GM23338 (cell line): ENCODE measurements around the gene SUN3. TPM values are rescaled to one million over a fixed set of nuclear protein-coding genes. Genes with fewer than 3 reads are reported as not detected.
A peak's percentile ranks its signal among the peaks of the same experiment; 100 is the strongest.

Source experiments
- ATAC-seq: fragments of 200-7000 bp; cut with Tn5 transposase; 3 replicates; pipeline ENCODE4 v1.9.1; 2020
- DNase-seq: peaks from one replicate; pipeline ENCODE4 v3.0.0-alpha.2; 2015; ENCODE audit warnings: low spot score
- H2AFZ ChIP-seq: fragments of 200-600 bp; sonication (generic); 2 replicates; pipeline ENCODE4 v1.8.0; 2016; ENCODE audit warnings: antibody characterized with exemption, mild to moderate bottlenecking, moderate library complexity
- H3F3A ChIP-seq: fragments of 200-600 bp; sonication (generic); replicated peaks from 2 replicates; pipeline ENCODE4 v1.8.0; 2017; ENCODE audit warnings: antibody characterized with exemption, mixed run types, low read depth
- H3K27ac ChIP-seq: fragments of 200-600 bp; sonication (generic); 2 replicates; pipeline ENCODE4 v1.6.1; 2016; ENCODE audit warnings: low read depth
- H3K27me3 ChIP-seq: fragments of 200-600 bp; sonication (generic); 2 replicates; pipeline ENCODE4 v1.8.0; 2016; ENCODE audit warnings: mild to moderate bottlenecking, mixed run types, moderate library complexity; ENCODE audit not compliant: insufficient read depth
- H3K36me3 ChIP-seq: fragments of 200-600 bp; sonication (generic); 2 replicates; pipeline ENCODE4 v1.8.0; 2016; ENCODE audit warnings: mild to moderate bottlenecking; ENCODE audit not compliant: insufficient read depth
- H3K4me1 ChIP-seq: fragments of 200-600 bp; sonication (generic); 2 replicates; pipeline ENCODE4 v1.8.0; 2016; ENCODE audit warnings: mild to moderate bottlenecking, moderate library complexity; ENCODE audit not compliant: insufficient read depth
- H3K4me2 ChIP-seq: fragments of 200-600 bp; sonication (generic); 2 replicates; pipeline ENCODE4 v1.7.1; 2017; ENCODE audit warnings: mixed run types
- H3K4me3 ChIP-seq: fragments of 200-600 bp; sonication (generic); 2 replicates; pipeline ENCODE4 v1.6.1; 2016; ENCODE audit warnings: mixed run types
- H3K79me2 ChIP-seq: fragments of 200-600 bp; sonication (generic); replicated peaks from 2 replicates; pipeline ENCODE4 v1.8.0; 2017; ENCODE audit warnings: mild to moderate bottlenecking; ENCODE audit not compliant: insufficient read depth
- H3K9me2 ChIP-seq: fragments of 200-600 bp; sonication (generic); 2 replicates; pipeline ENCODE4 v1.8.0; 2017; ENCODE audit not compliant: insufficient read depth
- H4K20me1 ChIP-seq: fragments of 200-600 bp; sonication (generic); replicated peaks from 2 replicates; pipeline ENCODE4 v1.8.0; 2017; ENCODE audit warnings: mild to moderate bottlenecking; ENCODE audit not compliant: insufficient read depth
- H3K27ac Mint-ChIP-seq: 2 replicates; pipeline ENCODE4 v1.8.0; 2020; ENCODE audit warnings: inconsistent platforms, mild to moderate bottlenecking, moderate library complexity, mixed read lengths
- H3K27me3 Mint-ChIP-seq: 3 replicates; pipeline ENCODE4 v1.8.0; 2022; ENCODE audit warnings: low read depth, mild to moderate bottlenecking, moderate library complexity, mixed read lengths, inconsistent platforms; ENCODE audit not compliant: insufficient read depth, poor library complexity
- H3K36me3 Mint-ChIP-seq: 3 replicates; pipeline ENCODE4 v1.8.0; 2021; ENCODE audit warnings: low read depth, mild to moderate bottlenecking, inconsistent platforms, moderate library complexity, mixed read lengths
- H3K4me1 Mint-ChIP-seq: 3 replicates; pipeline ENCODE4 v1.8.0; 2020; ENCODE audit warnings: mild to moderate bottlenecking, inconsistent platforms, mixed read lengths
- H3K4me3 Mint-ChIP-seq: 3 replicates; pipeline ENCODE4 v1.8.0; 2021; ENCODE audit warnings: moderate library complexity, mild to moderate bottlenecking, inconsistent platforms, mixed read lengths
- H3K9me3 Mint-ChIP-seq: 3 replicates; pipeline ENCODE4 v1.8.0; 2020; ENCODE audit warnings: moderate library complexity, mild to moderate bottlenecking, inconsistent platforms, mixed read lengths
- CREB1 ChIP-seq: fragments of 250-450 bp; sonication (Bioruptor Pico); IDR thresholded peaks from 2 replicates; pipeline ENCODE4 v1.5.0; 2020; ENCODE audit warnings: low read depth, mild to moderate bottlenecking, moderate library complexity
- CTCF ChIP-seq, 2 experiments: fragments of 200-600 bp in 1 of 2; sonication (generic) in 1 of 2; conservative IDR thresholded peaks; 2 replicates each; pipeline versions ENCODE4 v1.5.1 to v1.6.1; 2016 to 2017; ENCODE audit warnings: antibody characterized with exemption in 2 of 2, low read depth in 2 of 2, mild to moderate bottlenecking in 2 of 2, moderate library complexity in 1 of 2
- ETS1 ChIP-seq: IDR thresholded peaks from 2 replicates; pipeline ENCODE4 v1.6.1; 2016; ENCODE audit warnings: antibody characterized with exemption
- EZH2 ChIP-seq: fragments of 200-600 bp; sonication (generic); IDR thresholded peaks from one replicate; pipeline ENCODE4 v1.8.0; 2017; ENCODE audit warnings: antibody characterized with exemption, mild to moderate bottlenecking, low read depth; ENCODE audit not compliant: unreplicated experiment
- EZH2phosphoT487 ChIP-seq: fragments of 200-600 bp; sonication (generic); IDR thresholded peaks from one replicate; pipeline ENCODE4 v1.8.1; 2018; ENCODE audit warnings: antibody characterized with exemption; ENCODE audit not compliant: unreplicated experiment
- JUNB ChIP-seq: IDR thresholded peaks from one replicate; pipeline ENCODE4 v1.6.1; 2016; ENCODE audit warnings: antibody characterized with exemption; ENCODE audit not compliant: unreplicated experiment
- NANOG ChIP-seq: IDR thresholded peaks from 2 replicates; pipeline ENCODE4 v1.6.1; 2016; ENCODE audit warnings: antibody characterized with exemption, borderline replicate concordance
- POLR2AphosphoS5 ChIP-seq: IDR thresholded peaks from 2 replicates; pipeline ENCODE4 v1.6.1; 2016; ENCODE audit warnings: antibody characterized with exemption, low read depth
- REST ChIP-seq: IDR thresholded peaks from one replicate; pipeline ENCODE4 v1.6.1; 2018; ENCODE audit warnings: antibody characterized with exemption; ENCODE audit not compliant: unreplicated experiment
- STAT1 ChIP-seq: IDR thresholded peaks from one replicate; pipeline ENCODE4 v1.6.1; 2016; ENCODE audit warnings: antibody characterized with exemption; ENCODE audit not compliant: unreplicated experiment
- ZNF114 ChIP-seq: fragments of 250-450 bp; sonication (Bioruptor Pico); IDR thresholded peaks from 2 replicates; pipeline ENCODE4 v1.5.0; 2020; ENCODE audit warnings: mild to moderate bottlenecking, moderate library complexity
- ZNF331 ChIP-seq: fragments of 250-450 bp; sonication (Bioruptor Pico); IDR thresholded peaks from 2 replicates; pipeline ENCODE4 v1.5.0; 2020; ENCODE audit warnings: low read depth, mild to moderate bottlenecking, moderate library complexity
- polyA plus RNA-seq: library from polyadenylated mRNA; unstranded; fragments of >200 nt; fragmentation: Nextera tagmentation; extraction: Ambion mirVana; gene quantifications from 2 replicates; pipeline ENCODE4 v1.2.1, GENCODE V29; 2016
- total RNA-seq: library from RNA; depleted of rRNA; stranded (reverse); fragments of >200 nt; shearing (Covaris generic); gene quantifications from 2 replicates; pipeline ENCODE4 v1.2.3, GENCODE V29; 2014

SUN3 gene
- total and polyA plus RNA-seq, 2 experiments from 2014 or later: 0.52 TPM; not detected in 1

- Mint-ChIP-seq H3K27me3 (peaks cover 6% of the 10 kb centered on the region), H3K9me3 (no peaks in the 10 kb centered on the region), H3K4me1 (peaks cover 3% of the 10 kb centered on the region), H3K4me3 (peak within 1 kb of the TSS; percentile 94), H3K36me3 (peaks cover 42% of the 10 kb centered on the region), H3K27ac (peak within 1 kb of the TSS; percentile 97)
- Histone ChIP-seq H3F3A (no peaks in the 10 kb centered on the region), H3K27ac (peak within 1 kb of the TSS; percentile 92), H3K79me2 (peaks cover 19% of the 10 kb centered on the region), H3K9me2 (no peaks in the 10 kb centered on the region), H2AFZ (no peak within 1 kb of the TSS), H3K4me3 (peak within 1 kb of the TSS; percentile 70), H3K36me3 (peaks cover 36% of the 10 kb centered on the region), H3K4me1 (peaks cover 7% of the 10 kb centered on the region), H3K4me2 (peak within 1 kb of the TSS; percentile 85), H4K20me1 (peaks cover 8% of the 10 kb centered on the region), H3K27me3 (no peaks in the 10 kb centered on the region)
- TF ChIP-seq JUNB (no peak), ETS1 (peak; percentile 57), POLR2AphosphoS5 (peak; percentile 84), CREB1 (CRISPR knock-in tag) (peak; percentile 84)
- ATAC-seq (peak; percentile 98), DNase-seq (peak; percentile 98)
Measured at GRCh38 chr7:47979145-47979831, 49.6 kb downstream of the SUN3 start, which contains the start of gene HUS1. HUS1 (minus strand) TSS chr7:47979615; CDS start chr7:47979519, 96 bp downstream.

- H3K27me3 Mint-ChIP-seq: peaks cover 6% of the 10 kb centered on the region
- no peak for ATAC-seq
- TF ChIP-seq CREB1 (CRISPR knock-in tag) (no peak), CTCF (conservative IDR thresholded peaks at IDR 0.05; ENCODE audit: low read depth in 2 of 2) (no peak), REST (no peak), ETS1 (no peak), JUNB (no peak), NANOG (no peak), EZH2 (no peak), POLR2AphosphoS5 (no peak), EZH2phosphoT487 (no peak), ZNF114 (CRISPR knock-in tag) (no peak), ZNF331 (CRISPR knock-in tag) (no peak), STAT1 (no peak)
Measured at GRCh38 chr7:47978790-47979144, 50.1 kb downstream of the SUN3 start.

More at GRCh38 chr7:47978790-47979144, 50.1 kb downstream of the SUN3 start:
- Histone ChIP-seq H4K20me1 (peaks cover 8% of the 10 kb centered on the region), H3F3A (no peaks in the 10 kb centered on the region), H2AFZ (no peak overlapping the region), H3K79me2 (peaks cover 19% of the 10 kb centered on the region), H3K4me3 (peak overlapping the region; percentile 70), H3K27me3 (no peaks in the 10 kb centered on the region), H3K4me2 (peak overlapping the region; percentile 85), H3K27ac (peak overlapping the region; percentile 56; the same call in 1 of the 2 replicates), H3K4me1 (peaks cover 7% of the 10 kb centered on the region), H3K9me2 (no peaks in the 10 kb centered on the region), H3K36me3 (peaks cover 41% of the 10 kb centered on the region)
- peak overlapping the region; percentile 94 for H3K4me3 Mint-ChIP-seq
- H3K36me3 Mint-ChIP-seq: peaks cover 47% of the 10 kb centered on the region
- no peak for DNase-seq
- peaks cover 3% of the 10 kb centered on the region for H3K4me1 Mint-ChIP-seq
- peak overlapping the region; percentile 63; the same call in 1 of the 2 replicates for H3K27ac Mint-ChIP-seq
- H3K9me3 Mint-ChIP-seq: no peaks in the 10 kb centered on the region
